ENCODE data around the gene ERI2.

GRCh38 chr16:20818929-20819585 lies 12.8 kb upstream of the ERI2 start:
- TF ChIP-seq ZSCAN20 (CRISPR knock-in tag; IDR thresholded peaks at IDR 0.05; ENCODE audit: borderline replicate concordance), result no peak
- no peak for TF ChIP-seq ZBTB25 (CRISPR knock-in tag; IDR thresholded peaks at IDR 0.05)
- no peak for TF ChIP-seq ZNF639 (CRISPR knock-in tag; conservative IDR thresholded peaks at IDR 0.05)
- no peak for TF ChIP-seq ZNF784 (CRISPR knock-in tag; IDR thresholded peaks at IDR 0.05; ENCODE audit: borderline replicate concordance)
- no peak for TF ChIP-seq ZNF501 (CRISPR knock-in tag; IDR thresholded peaks at IDR 0.05)
- TF ChIP-seq CENPX (CRISPR knock-in tag; IDR thresholded peaks at IDR 0.05), result no peak

Data from HepG2 (cell line).